Activated naive CD8-positive, alpha-beta T cell treated with anti-CD3 and anti-CD28 coated beads for 36 hours (primary cell): ENCODE results near the gene LRRC59. TPM values are rescaled to one million over a fixed set of nuclear protein-coding genes. Genes with fewer than 3 reads are reported as not detected.

Experiments used
- DNase-seq: peaks from one replicate; pipeline ENCODE4 v3.0.0; 2021
- H3K27ac Mint-ChIP-seq: one replicate; pipeline ENCODE4 v1.8.0; 2022; ENCODE audit warnings: mild to moderate bottlenecking, moderate library complexity, mixed read lengths
- H3K27me3 Mint-ChIP-seq: one replicate; pipeline ENCODE4 v1.8.0; 2022; ENCODE audit warnings: mild to moderate bottlenecking, mixed read lengths
- H3K36me3 Mint-ChIP-seq: one replicate; pipeline ENCODE4 v1.8.0; 2021; ENCODE audit warnings: mild to moderate bottlenecking, mixed read lengths
- H3K4me1 Mint-ChIP-seq: one replicate; pipeline ENCODE4 v1.8.0; 2021; ENCODE audit warnings: mixed read lengths
- H3K4me3 Mint-ChIP-seq: one replicate; pipeline ENCODE4 v1.8.0; 2022; ENCODE audit warnings: mild to moderate bottlenecking, moderate library complexity, mixed read lengths
- H3K9me3 Mint-ChIP-seq: one replicate; pipeline ENCODE4 v1.8.0; 2022; ENCODE audit warnings: mixed read lengths
- total RNA-seq, 2 experiments: library from RNA; stranded (reverse); gene quantifications; one replicate each; pipeline ENCODE4 v1.2.3, GENCODE V29; 2021

Gene LRRC59
- total RNA-seq, 2 experiments from 2014 or later = 110 to 112 TPM

- DNase-seq = no peak
- Mint-ChIP-seq H3K36me3 (peaks cover 9% of the 10 kb centered on the region), H3K9me3 (no peaks in the 10 kb centered on the region), H3K4me1 (peaks cover 14% of the 10 kb centered on the region), H3K27ac (no peak overlapping the region), H3K27me3 (no peaks in the 10 kb centered on the region), H3K4me3 (no peak overlapping the region)
These were observed 33.9 kb downstream of the LRRC59 start for GRCh38 chr17:50363217-50364060.

GRCh38 chr17:50362661-50363060 lies 34.7 kb downstream of the LRRC59 start:
- Mint-ChIP-seq H3K27ac (no peak overlapping the region), H3K4me1 (peaks cover 14% of the 10 kb centered on the region), H3K27me3 (no peaks in the 10 kb centered on the region), H3K4me3 (no peak overlapping the region), H3K36me3 (peaks cover 2% of the 10 kb centered on the region), H3K9me3 (no peaks in the 10 kb centered on the region)
- no peak for DNase-seq

GRCh38 chr17:50361561-50362480 lies 35.5 kb downstream of the LRRC59 start:
- no peak overlapping the region for H3K4me3 Mint-ChIP-seq
- H3K36me3 Mint-ChIP-seq = no peaks in the 10 kb centered on the region
- DNase-seq = peak; percentile 48

GRCh38 chr17:50360486-50361115 lies 36.7 kb downstream of the LRRC59 start:
- H3K4me3 Mint-ChIP-seq = no peak overlapping the region
- peak overlapping the region; percentile 51 for H3K27ac Mint-ChIP-seq
- peaks cover 2% of the 10 kb centered on the region for H3K36me3 Mint-ChIP-seq
- DNase-seq = no peak
- no peaks in the 10 kb centered on the region for H3K27me3 Mint-ChIP-seq
- H3K4me1 Mint-ChIP-seq = peaks cover 14% of the 10 kb centered on the region
- no peaks in the 10 kb centered on the region for H3K9me3 Mint-ChIP-seq

More at GRCh38 chr17:50361561-50362480, 35.5 kb downstream of the LRRC59 start:
- Mint-ChIP-seq H3K27me3 (no peaks in the 10 kb centered on the region), H3K27ac (peak overlapping the region; percentile 78), H3K9me3 (no peaks in the 10 kb centered on the region), H3K4me1 (peaks cover 14% of the 10 kb centered on the region)

GRCh38 chr17:50359998-50360461 lies 37.3 kb downstream of the LRRC59 start:
- no peaks in the 10 kb centered on the region for H3K9me3 Mint-ChIP-seq
- H3K4me3 Mint-ChIP-seq = no peak overlapping the region
- H3K27me3 Mint-ChIP-seq = no peaks in the 10 kb centered on the region
- DNase-seq = no peak
- peaks cover 2% of the 10 kb centered on the region for H3K36me3 Mint-ChIP-seq
- peak overlapping the region; percentile 51 for H3K27ac Mint-ChIP-seq
- H3K4me1 Mint-ChIP-seq = peaks cover 14% of the 10 kb centered on the region

- no peak for DNase-seq
- Mint-ChIP-seq H3K4me3 (no peak overlapping the region), H3K4me1 (peaks cover 14% of the 10 kb centered on the region), H3K36me3 (peaks cover 2% of the 10 kb centered on the region), H3K9me3 (no peaks in the 10 kb centered on the region), H3K27ac (no peak overlapping the region), H3K27me3 (no peaks in the 10 kb centered on the region)
These were observed 38.2 kb downstream of the LRRC59 start for GRCh38 chr17:50359005-50359699.

- H3K27me3 Mint-ChIP-seq = no peaks in the 10 kb centered on the region
- peaks cover 2% of the 10 kb centered on the region for H3K36me3 Mint-ChIP-seq
- H3K9me3 Mint-ChIP-seq = no peaks in the 10 kb centered on the region
- no peak overlapping the region for H3K4me3 Mint-ChIP-seq
- H3K27ac Mint-ChIP-seq = no peak overlapping the region
- peaks cover 14% of the 10 kb centered on the region for H3K4me1 Mint-ChIP-seq
- no peak for DNase-seq
These were observed 39.1 kb downstream of the LRRC59 start for GRCh38 chr17:50358177-50358576.

- Mint-ChIP-seq H3K4me3 (no peak overlapping the region), H3K9me3 (no peaks in the 10 kb centered on the region), H3K36me3 (peaks cover 2% of the 10 kb centered on the region), H3K27me3 (no peaks in the 10 kb centered on the region), H3K27ac (no peak overlapping the region), H3K4me1 (peaks cover 7% of the 10 kb centered on the region)
- DNase-seq = no peak
These were observed 40.3 kb downstream of the LRRC59 start for GRCh38 chr17:50356892-50357510.

- no peak for DNase-seq
These were observed 40.9 kb downstream of the LRRC59 start for GRCh38 chr17:50356418-50356817.

GRCh38 chr17:50355701-50356341 lies 41.5 kb downstream of the LRRC59 start:
- H3K27me3 Mint-ChIP-seq = no peaks in the 10 kb centered on the region

More at GRCh38 chr17:50356418-50356817, 40.9 kb downstream of the LRRC59 start:
- no peaks in the 10 kb centered on the region for H3K27me3 Mint-ChIP-seq
- H3K4me1 Mint-ChIP-seq = peaks cover 4% of the 10 kb centered on the region
- no peak overlapping the region for H3K4me3 Mint-ChIP-seq
- peaks cover 2% of the 10 kb centered on the region for H3K36me3 Mint-ChIP-seq
- H3K9me3 Mint-ChIP-seq = no peaks in the 10 kb centered on the region
- no peak overlapping the region for H3K27ac Mint-ChIP-seq

GRCh38 chr17:50355336-50355700 lies 42.0 kb downstream of the LRRC59 start:
- Mint-ChIP-seq H3K4me3 (no peak overlapping the region), H3K4me1 (peaks cover 5% of the 10 kb centered on the region), H3K27ac (peak overlapping the region; percentile 26), H3K9me3 (no peaks in the 10 kb centered on the region), H3K27me3 (no peaks in the 10 kb centered on the region), H3K36me3 (peaks cover 2% of the 10 kb centered on the region)
- no peak for DNase-seq

More at GRCh38 chr17:50355701-50356341, 41.5 kb downstream of the LRRC59 start:
- Mint-ChIP-seq H3K4me3 (no peak overlapping the region), H3K9me3 (no peaks in the 10 kb centered on the region), H3K4me1 (peaks cover 3% of the 10 kb centered on the region), H3K27ac (no peak overlapping the region), H3K36me3 (peaks cover 2% of the 10 kb centered on the region)
- DNase-seq = no peak

- no peaks in the 10 kb centered on the region for H3K27me3 Mint-ChIP-seq
- H3K27ac Mint-ChIP-seq = peak overlapping the region; percentile 26
- DNase-seq = no peak
- peaks cover 2% of the 10 kb centered on the region for H3K36me3 Mint-ChIP-seq
- no peaks in the 10 kb centered on the region for H3K9me3 Mint-ChIP-seq
- H3K4me1 Mint-ChIP-seq = peaks cover 5% of the 10 kb centered on the region
- no peak overlapping the region for H3K4me3 Mint-ChIP-seq
These were observed 42.5 kb downstream of the LRRC59 start for GRCh38 chr17:50354776-50355175.

- Mint-ChIP-seq H3K36me3 (peaks cover 2% of the 10 kb centered on the region), H3K4me3 (no peak overlapping the region), H3K27ac (no peak overlapping the region)
These were observed 43.1 kb downstream of the LRRC59 start for GRCh38 chr17:50354198-50354597.

More at GRCh38 chr17:50354198-50354597, 43.1 kb downstream of the LRRC59 start:
- no peaks in the 10 kb centered on the region for H3K9me3 Mint-ChIP-seq
- DNase-seq = no peak
- H3K4me1 Mint-ChIP-seq = peaks cover 5% of the 10 kb centered on the region
- no peaks in the 10 kb centered on the region for H3K27me3 Mint-ChIP-seq
